Measurements from ENCODE around the gene SSR3. TPM values are rescaled to one million over a fixed set of nuclear protein-coding genes. Genes with fewer than 3 reads are reported as not detected.

The SSR3 gene
- total and polyA plus RNA-seq, 9 of the 15 experiments (the other 6 are each of a cell fraction or from before 2014, with no cell fraction given) = 104 to 464 (median 307) TPM

DNA sequence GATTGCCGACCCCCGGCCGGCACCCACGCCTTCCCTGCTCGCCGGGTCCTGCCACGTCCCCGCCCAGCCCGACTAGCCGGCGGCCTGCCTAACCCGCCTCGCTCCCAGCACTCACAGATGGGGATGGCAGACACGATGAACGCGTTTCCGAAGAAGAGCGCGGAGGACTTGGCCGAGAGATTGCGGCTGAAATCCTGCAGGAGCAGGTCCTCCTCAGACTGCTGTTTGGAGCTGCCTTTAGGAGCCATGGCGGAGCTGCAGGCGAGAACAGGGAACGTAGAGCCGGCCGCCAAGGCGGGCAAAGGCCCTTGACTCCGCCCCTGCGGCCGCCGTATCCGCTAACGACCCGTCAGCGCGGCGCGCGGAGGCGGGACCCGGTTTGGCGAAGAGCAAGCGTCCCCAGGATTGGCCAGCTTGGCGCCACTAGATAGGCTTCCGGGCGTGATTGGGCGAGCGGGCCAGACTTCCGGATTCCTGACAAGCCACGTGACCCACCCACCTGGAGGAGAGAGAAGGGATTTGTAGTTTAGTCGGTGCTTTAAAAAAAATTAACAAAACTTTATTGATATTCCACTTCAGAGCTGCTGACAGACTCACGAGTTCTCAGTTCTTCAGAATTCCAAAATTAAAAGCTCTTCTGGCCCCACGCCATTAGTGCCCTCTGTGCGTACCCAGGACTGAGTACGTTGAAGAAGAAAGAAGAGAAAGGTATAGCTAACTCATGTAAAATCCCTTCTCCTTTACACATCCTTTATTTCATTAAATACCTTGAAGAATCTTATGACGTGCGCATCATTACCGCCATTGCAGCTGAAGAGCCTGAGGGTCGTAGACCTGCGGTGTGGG lies at the start of gene SSR3 (continued):
- TF ChIP-seq, protein P1, sequence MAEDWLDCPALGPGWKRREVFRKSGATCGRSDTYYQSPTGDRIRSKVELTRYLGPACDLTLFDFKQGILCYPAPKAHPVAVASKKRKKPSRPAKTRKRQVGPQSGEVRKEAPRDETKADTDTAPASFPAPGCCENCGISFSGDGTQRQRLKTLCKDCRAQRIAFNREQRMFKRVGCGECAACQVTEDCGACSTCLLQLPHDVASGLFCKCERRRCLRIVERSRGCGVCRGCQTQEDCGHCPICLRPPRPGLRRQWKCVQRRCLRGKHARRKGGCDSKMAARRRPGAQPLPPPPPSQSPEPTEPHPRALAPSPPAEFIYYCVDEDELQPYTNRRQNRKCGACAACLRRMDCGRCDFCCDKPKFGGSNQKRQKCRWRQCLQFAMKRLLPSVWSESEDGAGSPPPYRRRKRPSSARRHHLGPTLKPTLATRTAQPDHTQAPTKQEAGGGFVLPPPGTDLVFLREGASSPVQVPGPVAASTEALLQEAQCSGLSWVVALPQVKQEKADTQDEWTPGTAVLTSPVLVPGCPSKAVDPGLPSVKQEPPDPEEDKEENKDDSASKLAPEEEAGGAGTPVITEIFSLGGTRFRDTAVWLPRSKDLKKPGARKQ (CRISPR knock-in tag; IDR thresholded peaks at IDR 0.05) = peak; percentile 82
- TF ChIP-seq CBX1 (IDR thresholded peaks at IDR 0.05; ENCODE audit: low read depth) = peak; percentile 8; the same call in 1 of the 2 replicates
- peak; percentile 93 for TF ChIP-seq FOS (IDR thresholded peaks at IDR 0.05; ENCODE audit: extremely low read depth, insufficient read length)
- TF ChIP-seq SIN3B (IDR thresholded peaks at IDR 0.05; ENCODE audit: low read depth) = no peak
- TF ChIP-seq, protein P2, sequence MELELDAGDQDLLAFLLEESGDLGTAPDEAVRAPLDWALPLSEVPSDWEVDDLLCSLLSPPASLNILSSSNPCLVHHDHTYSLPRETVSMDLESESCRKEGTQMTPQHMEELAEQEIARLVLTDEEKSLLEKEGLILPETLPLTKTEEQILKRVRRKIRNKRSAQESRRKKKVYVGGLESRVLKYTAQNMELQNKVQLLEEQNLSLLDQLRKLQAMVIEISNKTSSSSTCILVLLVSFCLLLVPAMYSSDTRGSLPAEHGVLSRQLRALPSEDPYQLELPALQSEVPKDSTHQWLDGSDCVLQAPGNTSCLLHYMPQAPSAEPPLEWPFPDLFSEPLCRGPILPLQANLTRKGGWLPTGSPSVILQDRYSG (tag; conservative IDR thresholded peaks at IDR 0.05; ENCODE audit: low read depth) = 0 out of 2 replicates have a peak, but pooled peaks have one; percentile 43
- peak; percentile 57 for TF ChIP-seq SAP30 (IDR thresholded peaks at IDR 0.05; ENCODE audit: borderline replicate concordance, insufficient read depth, low read depth, low read length, poor library complexity, severe bottlenecking)
- TF ChIP-seq TOE1 (IDR thresholded peaks at IDR 0.05; ENCODE audit: borderline replicate concordance) = peak; percentile 97
- no peak for TF ChIP-seq TOE1 (CRISPR knock-in tag; IDR thresholded peaks at IDR 0.05; ENCODE audit: borderline replicate concordance, low read depth)
- TF ChIP-seq TAL1 (IDR thresholded peaks at IDR 0.05) = no peak
- peak; percentile 96 for TF ChIP-seq PHF8 (IDR thresholded peaks at IDR 0.05; ENCODE audit: borderline replicate concordance, low read length)
- no peak for TF ChIP-seq TAF15 (IDR thresholded peaks at IDR 0.05; ENCODE audit: low read depth, low read length)
- TF ChIP-seq NFRKB (IDR thresholded peaks at IDR 0.05; ENCODE audit: low read depth) = peak; percentile 74; the same call in 1 of the 2 replicates
- TF ChIP-seq PTBP1 (IDR thresholded peaks at IDR 0.05; ENCODE audit: low read depth, low read length) = no peak
- TF ChIP-seq RAD51 (IDR thresholded peaks at IDR 0.05; ENCODE audit: borderline replicate concordance, low read depth) = peak; percentile 98
- TF ChIP-seq THRAP3 (IDR thresholded peaks at IDR 0.05; ENCODE audit: borderline replicate concordance) = peak; percentile 53; the same call in 1 of the 2 replicates
- TF ChIP-seq, protein P3, sequence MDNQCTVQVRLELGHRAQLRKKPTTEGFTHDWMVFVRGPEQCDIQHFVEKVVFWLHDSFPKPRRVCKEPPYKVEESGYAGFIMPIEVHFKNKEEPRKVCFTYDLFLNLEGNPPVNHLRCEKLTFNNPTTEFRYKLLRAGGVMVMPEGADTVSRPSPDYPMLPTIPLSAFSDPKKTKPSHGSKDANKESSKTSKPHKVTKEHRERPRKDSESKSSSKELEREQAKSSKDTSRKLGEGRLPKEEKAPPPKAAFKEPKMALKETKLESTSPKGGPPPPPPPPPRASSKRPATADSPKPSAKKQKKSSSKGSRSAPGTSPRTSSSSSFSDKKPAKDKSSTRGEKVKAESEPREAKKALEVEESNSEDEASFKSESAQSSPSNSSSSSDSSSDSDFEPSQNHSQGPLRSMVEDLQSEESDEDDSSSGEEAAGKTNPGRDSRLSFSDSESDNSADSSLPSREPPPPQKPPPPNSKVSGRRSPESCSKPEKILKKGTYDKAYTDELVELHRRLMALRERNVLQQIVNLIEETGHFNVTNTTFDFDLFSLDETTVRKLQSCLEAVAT (IDR thresholded peaks at IDR 0.05) = peak; percentile 46 to 70; a peak in 3 of 4 replicates
- TF ChIP-seq ZNF76 (CRISPR knock-in tag; IDR thresholded peaks at IDR 0.05; ENCODE audit: borderline replicate concordance) = no peak
- no peak for TF ChIP-seq ZEB2 (IDR thresholded peaks at IDR 0.05)
- peak; percentile 47 to 74; a peak in 3 of 4 replicates for TF ChIP-seq ARNT (IDR thresholded peaks at IDR 0.05)
- no peak for TF ChIP-seq PHB2 (IDR thresholded peaks at IDR 0.05; ENCODE audit: low read depth)
- TF ChIP-seq HNRNPUL1 (IDR thresholded peaks at IDR 0.05; ENCODE audit: low read length) = no peak
- TF ChIP-seq, protein P4, sequence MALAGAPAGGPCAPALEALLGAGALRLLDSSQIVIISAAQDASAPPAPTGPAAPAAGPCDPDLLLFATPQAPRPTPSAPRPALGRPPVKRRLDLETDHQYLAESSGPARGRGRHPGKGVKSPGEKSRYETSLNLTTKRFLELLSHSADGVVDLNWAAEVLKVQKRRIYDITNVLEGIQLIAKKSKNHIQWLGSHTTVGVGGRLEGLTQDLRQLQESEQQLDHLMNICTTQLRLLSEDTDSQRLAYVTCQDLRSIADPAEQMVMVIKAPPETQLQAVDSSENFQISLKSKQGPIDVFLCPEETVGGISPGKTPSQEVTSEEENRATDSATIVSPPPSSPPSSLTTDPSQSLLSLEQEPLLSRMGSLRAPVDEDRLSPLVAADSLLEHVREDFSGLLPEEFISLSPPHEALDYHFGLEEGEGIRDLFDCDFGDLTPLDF (CRISPR knock-in tag; IDR thresholded peaks at IDR 0.05) = peak; percentile 81
